ENCODE data around the gene PDE9A.

DNA sequence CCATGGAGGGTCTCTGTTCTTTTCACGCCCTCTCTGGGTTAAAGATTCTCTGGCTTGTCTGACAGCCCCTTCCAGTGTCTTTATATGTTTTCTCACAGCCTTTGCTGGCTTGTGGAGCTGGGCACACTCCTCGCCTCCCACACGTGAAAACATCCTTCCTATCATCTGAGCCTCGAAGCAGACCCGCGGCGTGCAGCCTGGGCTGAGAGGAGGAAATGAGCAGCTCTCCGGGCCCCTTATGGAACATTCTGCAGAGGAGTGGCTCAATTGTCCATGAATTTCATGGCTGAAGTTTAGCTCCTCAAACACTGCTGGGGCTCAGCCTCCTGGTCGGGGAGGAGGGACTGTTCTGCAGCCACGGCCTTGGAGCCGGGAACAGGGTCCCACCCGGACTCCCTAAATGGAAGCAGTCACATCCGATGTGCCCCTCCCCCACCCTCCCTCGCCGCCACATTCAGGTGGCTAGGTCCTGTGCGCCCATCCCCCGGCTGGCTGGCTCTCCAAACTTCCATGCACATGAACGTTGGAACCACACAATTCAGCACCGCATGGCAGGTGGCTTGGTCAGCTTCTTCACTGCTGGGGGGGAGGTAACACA is 15.1 kb upstream of the PDE9A start:
- TF ChIP-seq POLR2A (IDR thresholded peaks at IDR 0.05), result no peak
- TF ChIP-seq, protein P1, sequence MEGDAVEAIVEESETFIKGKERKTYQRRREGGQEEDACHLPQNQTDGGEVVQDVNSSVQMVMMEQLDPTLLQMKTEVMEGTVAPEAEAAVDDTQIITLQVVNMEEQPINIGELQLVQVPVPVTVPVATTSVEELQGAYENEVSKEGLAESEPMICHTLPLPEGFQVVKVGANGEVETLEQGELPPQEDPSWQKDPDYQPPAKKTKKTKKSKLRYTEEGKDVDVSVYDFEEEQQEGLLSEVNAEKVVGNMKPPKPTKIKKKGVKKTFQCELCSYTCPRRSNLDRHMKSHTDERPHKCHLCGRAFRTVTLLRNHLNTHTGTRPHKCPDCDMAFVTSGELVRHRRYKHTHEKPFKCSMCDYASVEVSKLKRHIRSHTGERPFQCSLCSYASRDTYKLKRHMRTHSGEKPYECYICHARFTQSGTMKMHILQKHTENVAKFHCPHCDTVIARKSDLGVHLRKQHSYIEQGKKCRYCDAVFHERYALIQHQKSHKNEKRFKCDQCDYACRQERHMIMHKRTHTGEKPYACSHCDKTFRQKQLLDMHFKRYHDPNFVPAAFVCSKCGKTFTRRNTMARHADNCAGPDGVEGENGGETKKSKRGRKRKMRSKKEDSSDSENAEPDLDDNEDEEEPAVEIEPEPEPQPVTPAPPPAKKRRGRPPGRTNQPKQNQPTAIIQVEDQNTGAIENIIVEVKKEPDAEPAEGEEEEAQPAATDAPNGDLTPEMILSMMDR (IDR thresholded peaks at IDR 0.05), result no peak
